GM10266 (cell line): Measurements from ENCODE around the gene BNC2.

Experiments
- DNase-seq: peaks from one replicate; pipeline ENCODE4 v3.0.0; 2012; ENCODE audit errors: extremely low spot score
- TF ChIP-seq, protein P1 (sequence below): IDR thresholded peaks from 2 replicates; pipeline ENCODE4 v1.5.1; 2012; ENCODE audit warnings: mild to moderate bottlenecking, low read depth; ENCODE audit not compliant: control insufficient read depth, insufficient read depth; ENCODE audit errors: missing control alignments

BNC2 gene

GRCh38 chr9:16417749-16418148 is 452.7 kb downstream of the BNC2 start:
- TF ChIP-seq, protein P1, sequence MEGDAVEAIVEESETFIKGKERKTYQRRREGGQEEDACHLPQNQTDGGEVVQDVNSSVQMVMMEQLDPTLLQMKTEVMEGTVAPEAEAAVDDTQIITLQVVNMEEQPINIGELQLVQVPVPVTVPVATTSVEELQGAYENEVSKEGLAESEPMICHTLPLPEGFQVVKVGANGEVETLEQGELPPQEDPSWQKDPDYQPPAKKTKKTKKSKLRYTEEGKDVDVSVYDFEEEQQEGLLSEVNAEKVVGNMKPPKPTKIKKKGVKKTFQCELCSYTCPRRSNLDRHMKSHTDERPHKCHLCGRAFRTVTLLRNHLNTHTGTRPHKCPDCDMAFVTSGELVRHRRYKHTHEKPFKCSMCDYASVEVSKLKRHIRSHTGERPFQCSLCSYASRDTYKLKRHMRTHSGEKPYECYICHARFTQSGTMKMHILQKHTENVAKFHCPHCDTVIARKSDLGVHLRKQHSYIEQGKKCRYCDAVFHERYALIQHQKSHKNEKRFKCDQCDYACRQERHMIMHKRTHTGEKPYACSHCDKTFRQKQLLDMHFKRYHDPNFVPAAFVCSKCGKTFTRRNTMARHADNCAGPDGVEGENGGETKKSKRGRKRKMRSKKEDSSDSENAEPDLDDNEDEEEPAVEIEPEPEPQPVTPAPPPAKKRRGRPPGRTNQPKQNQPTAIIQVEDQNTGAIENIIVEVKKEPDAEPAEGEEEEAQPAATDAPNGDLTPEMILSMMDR: no peak
- no peak for DNase-seq

DNA sequence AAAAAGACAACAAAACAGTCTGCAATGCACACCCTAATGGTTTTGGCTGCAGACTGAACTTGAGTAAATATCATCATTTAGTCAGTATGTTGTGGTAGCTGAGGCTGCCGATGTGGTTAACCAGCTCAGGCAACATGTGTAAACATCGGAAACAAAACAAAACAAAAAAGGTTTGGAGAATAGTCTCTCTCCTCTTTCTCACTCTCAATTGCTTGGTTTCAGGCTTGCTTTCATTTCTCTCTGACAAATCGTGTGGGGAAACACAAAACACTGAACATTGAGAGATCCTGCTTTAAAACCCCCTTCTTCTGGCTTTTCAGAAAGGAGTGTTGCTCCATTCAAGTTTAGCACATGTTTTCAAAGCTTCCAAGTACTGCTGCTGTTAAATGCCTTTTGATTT is 453.3 kb downstream of the BNC2 start:
- DNase-seq: no peak

DNA sequence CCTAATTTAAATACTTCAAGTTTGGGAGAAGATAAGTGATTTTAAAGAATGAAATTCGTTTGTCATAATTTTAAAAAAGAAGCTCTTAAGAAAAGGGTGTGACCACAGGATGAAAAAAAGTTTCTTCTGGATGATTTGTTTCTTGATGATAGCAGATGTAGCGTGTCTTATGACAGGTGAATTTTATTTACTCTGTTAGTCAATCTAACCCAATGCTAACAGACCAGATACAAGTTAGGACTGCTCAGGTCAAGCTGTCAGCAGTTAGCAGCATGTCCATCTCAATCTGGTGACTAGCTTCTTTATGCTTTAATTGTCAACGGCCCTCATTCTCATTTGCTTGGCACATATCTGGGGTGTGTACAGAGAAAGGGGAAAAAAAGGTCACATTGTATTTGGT is 456.0 kb downstream of the BNC2 start:
- DNase-seq: no peak
- TF ChIP-seq, protein P1: no peak

More for the DNA sequence above, 453.3 kb downstream of the BNC2 start:
- TF ChIP-seq, protein P1: no peak

DNA sequence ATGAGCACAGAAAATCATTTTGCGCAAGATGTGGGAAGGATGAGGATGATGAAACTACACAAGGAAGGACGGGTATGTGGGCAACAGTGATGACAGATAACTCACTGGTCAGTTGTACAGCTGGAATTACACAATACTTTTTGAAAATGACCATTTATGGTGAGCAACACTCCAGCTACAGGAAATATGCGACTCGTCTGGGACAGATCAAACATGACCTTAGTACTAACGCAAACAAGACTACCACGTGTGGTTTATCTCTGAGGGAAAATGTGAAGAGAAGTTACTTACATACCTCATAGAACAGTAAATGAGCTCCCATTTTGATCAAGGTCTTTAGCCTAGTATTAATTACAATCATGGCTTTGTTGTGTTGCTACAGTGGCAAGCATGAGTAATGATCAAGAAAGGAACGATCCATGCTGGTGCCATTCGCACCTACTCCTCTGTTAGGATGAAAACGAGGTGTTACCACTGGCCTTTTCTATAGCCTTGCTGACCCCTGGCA is 456.9 kb downstream of the BNC2 start:
- no peak for DNase-seq
- TF ChIP-seq, protein P1: no peak

- TF ChIP-seq, protein P1: no peak
- no peak for DNase-seq
Measured at GRCh38 chr9:16412740-16413139, 457.7 kb downstream of the BNC2 start.

DNA sequence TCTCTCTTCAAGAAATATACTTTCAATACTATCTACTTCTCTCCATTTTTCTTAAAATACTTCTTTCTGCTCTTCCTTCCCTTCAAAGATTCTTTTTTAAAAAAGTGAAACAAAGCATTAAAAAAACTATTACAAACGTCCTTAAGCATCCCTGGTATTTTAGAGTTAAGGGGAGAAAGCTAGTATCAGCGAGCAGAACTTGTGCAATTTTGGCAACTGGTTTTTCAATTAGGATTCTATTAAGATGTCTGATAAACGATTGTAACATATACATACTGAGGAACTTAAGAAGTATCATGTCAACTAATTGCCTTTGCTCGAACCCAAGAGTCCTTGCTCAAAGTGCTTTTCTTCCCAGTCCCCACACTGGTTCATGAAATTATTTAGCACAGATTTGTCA is 459.2 kb downstream of the BNC2 start:
- DNase-seq: no peak
- TF ChIP-seq, protein P1: no peak

GRCh38 chr9:16410601-16411280 is 459.7 kb downstream of the BNC2 start:
- TF ChIP-seq, protein P1: no peak
- no peak for DNase-seq
